Measurements from ENCODE around the gene OR6X1. TPM values are rescaled to one million over a fixed set of nuclear protein-coding genes. Genes with fewer than 3 reads are reported as not detected.
A peak's percentile ranks its signal among the peaks of the same experiment; 100 is the strongest.
"Not testable (repeated sequence)": the region's sequence is repeated elsewhere in the genome, so short reads cannot be mapped to it uniquely, and the experiment has no call there.

The OR6X1 gene
- polyA plus RNA-seq, 1 experiment: not detected

GRCh38 chr11:123718469-123718868 is 35.8 kb downstream of the OR6X1 start:
- ChIA-PET POLR2A (no interaction called here), CTCF (interaction anchor here (4.4 to 5.3 kb wide), 2 partner anchors 7 to 11 kb away, joined by 21 to 25 read pairs; no protein-coding TSS in a partner anchor)
- Histone ChIP-seq H3K27me3 (ENCODE audit: control insufficient read depth, insufficient read depth, low read length) (no peaks in the 10 kb centered on the region; the same call in 1 of the 2 replicates), H3K36me3 (ENCODE audit: control insufficient read depth, insufficient read depth, low read length) (no peaks in the 10 kb centered on the region), H3K4me3 (ENCODE audit: low read depth, low read length) (no peak overlapping the region)
- no peak for DNase-seq (ENCODE audit: low read depth)
- TF ChIP-seq CTCF (IDR thresholded peaks at IDR 0.05; ENCODE audit: insufficient read depth, low read depth, low read length): no peak

- CTCF ChIA-PET: interaction anchor here (5.3 kb wide), 1 partner anchor 11 kb away, joined by 25 read pairs; no protein-coding TSS in a partner anchor
- TF ChIP-seq CTCF (IDR thresholded peaks at IDR 0.05; ENCODE audit: insufficient read depth, low read depth, low read length): no peak
- Histone ChIP-seq H3K27me3 (ENCODE audit: control insufficient read depth, insufficient read depth, low read length) (no peaks in the 10 kb centered on the region; the same call in 1 of the 2 replicates), H3K4me3 (ENCODE audit: low read depth, low read length) (no peak overlapping the region), H3K36me3 (ENCODE audit: control insufficient read depth, insufficient read depth, low read length) (no peaks in the 10 kb centered on the region)
- POLR2A ChIA-PET: no interaction called here
- DNase-seq (ENCODE audit: low read depth): no peak
These were observed 36.3 kb downstream of the OR6X1 start for GRCh38 chr11:123718063-123718462.

- POLR2A ChIA-PET; H3K36me3 ChIP-seq (ENCODE audit: control insufficient read depth, insufficient read depth, low read length); H3K27me3 ChIP-seq (ENCODE audit: control insufficient read depth, insufficient read depth, low read length); DNase-seq (ENCODE audit: low read depth); H3K4me3 ChIP-seq (ENCODE audit: low read depth, low read length): not testable (repeated sequence)
- CTCF ChIA-PET: interaction anchor here (1.3 to 8.7 kb wide), 7 partner anchors 8 to 131 kb away, joined by 3 to 207 read pairs (median 14); no protein-coding TSS in a partner anchor
These were observed 41.7 kb downstream of the OR6X1 start for GRCh38 chr11:123712627-123713026.

GRCh38 chr11:123707606-123708205 is 46.6 kb downstream of the OR6X1 start:
- Histone ChIP-seq H3K27me3 (ENCODE audit: control insufficient read depth, insufficient read depth, low read length) (peaks cover 3% of the 10 kb centered on the region), H3K36me3 (ENCODE audit: control insufficient read depth, insufficient read depth, low read length) (no peaks in the 10 kb centered on the region), H3K4me3 (ENCODE audit: low read depth, low read length) (no peak overlapping the region)
- TF ChIP-seq CTCF (IDR thresholded peaks at IDR 0.05; ENCODE audit: insufficient read depth, low read depth, low read length): peak; percentile 83
- ChIA-PET CTCF (interaction anchor here (0.6 to 8.7 kb wide), 40 partner anchors 8 to 198 kb away, joined by 3 to 207 read pairs (median 4); partner anchors contain the start of gene SCN3B), POLR2A (no interaction called here)
- DNase-seq (ENCODE audit: low read depth): no peak

- TF ChIP-seq CTCF (IDR thresholded peaks at IDR 0.05; ENCODE audit: insufficient read depth, low read depth, low read length): no peak
- Histone ChIP-seq H3K27me3 (ENCODE audit: control insufficient read depth, insufficient read depth, low read length) (peaks cover 3% of the 10 kb centered on the region), H3K4me3 (ENCODE audit: low read depth, low read length) (no peak overlapping the region), H3K36me3 (ENCODE audit: control insufficient read depth, insufficient read depth, low read length) (no peaks in the 10 kb centered on the region)
- POLR2A ChIA-PET: no interaction called here
- DNase-seq (ENCODE audit: low read depth): no peak
- CTCF ChIA-PET: interaction anchor here (0.7 to 8.7 kb wide), 33 partner anchors 8 to 198 kb away, joined by 3 to 207 read pairs (median 5); partner anchors contain the start of gene SCN3B
These were observed 47.1 kb downstream of the OR6X1 start for GRCh38 chr11:123707206-123707605.

All from BJ (cell line).